NCI-H1417 treated with DMSO at 0.1 percent for 48 hours (cell line): Measurements from ENCODE around the gene AP1S2.
"Not testable (repeated sequence)": the region's sequence is repeated elsewhere in the genome, so short reads cannot be mapped to it uniquely, and the experiment has no call there.

Experiments used
- DNase-seq: peaks from one replicate; lab custom pipeline; 2025; lab: John Stamatoyannopoulos, UW

The AP1S2 gene

DNA sequence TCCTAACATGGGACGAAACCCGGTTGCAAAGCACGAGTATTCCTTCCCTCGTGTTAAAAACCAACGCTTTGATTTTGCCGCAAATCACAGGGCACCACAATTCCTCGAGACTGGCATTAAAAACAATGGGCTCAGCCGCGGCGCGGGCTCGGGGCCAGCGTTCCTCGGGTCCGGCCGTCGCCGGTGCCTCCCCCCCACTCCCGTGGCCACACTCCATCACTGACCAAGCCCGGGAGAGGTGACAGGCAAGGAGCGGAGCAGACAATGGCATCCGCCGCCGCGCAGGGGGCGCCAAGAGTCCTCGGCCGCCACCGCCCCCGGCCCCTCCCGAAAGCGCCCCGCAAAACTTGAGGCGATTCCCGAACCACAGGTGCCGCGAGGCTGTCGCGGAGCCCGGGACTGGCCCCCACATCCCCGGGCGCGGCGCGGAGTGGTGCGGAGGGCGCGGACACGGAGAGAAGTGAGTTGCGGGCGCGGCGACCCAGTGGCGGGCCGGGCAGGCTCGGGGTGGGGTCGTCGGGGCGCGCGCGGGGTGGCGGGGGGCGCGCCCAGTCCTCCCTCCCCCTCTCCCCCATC is 445 bp downstream of the AP1S2 start:
- DNase-seq, result no peak

DNA sequence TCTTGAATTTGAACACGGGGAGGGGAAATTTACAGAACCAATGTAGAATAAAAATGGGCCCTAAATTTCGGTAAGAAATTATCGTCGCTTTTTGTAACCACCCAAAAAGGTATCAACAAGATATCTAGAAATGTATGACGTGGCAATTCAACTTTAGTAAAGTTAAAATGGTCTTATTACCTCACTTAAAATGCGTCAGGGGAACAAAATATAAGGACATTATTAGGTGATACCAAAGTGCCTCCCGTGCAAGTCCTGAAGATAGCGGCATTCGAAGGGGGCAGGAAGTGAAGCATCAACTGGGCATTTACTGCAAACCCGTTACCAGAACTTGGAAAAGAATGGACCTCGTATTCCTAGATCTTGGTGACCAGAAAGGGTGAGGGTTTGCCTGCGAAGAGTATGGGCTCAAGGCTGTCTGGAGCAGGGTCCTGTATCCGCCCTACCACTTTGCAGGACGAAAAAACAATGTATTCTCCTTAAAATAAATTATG is 980 bp downstream of the AP1S2 start:
- no peak for DNase-seq

DNA sequence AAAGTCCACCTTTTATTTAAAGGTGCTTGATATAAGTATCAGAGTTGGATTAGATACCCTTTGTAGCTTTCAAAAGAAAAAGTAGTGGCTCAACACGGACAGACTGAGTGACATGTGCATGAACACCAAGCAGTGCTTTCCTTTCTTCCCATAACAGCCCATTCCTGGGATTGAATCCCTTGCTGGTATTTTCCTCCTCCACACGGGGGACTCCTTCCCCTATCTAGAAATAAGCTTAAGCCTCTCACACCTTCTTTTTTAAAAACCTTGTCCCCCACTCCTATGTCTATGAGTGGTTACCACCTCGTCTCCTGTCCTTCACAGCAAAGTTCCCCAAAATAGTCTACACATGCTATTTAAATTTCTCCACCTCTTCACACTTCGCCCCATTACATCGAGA is 5.1 kb downstream of the AP1S2 start:
- DNase-seq, result no peak

DNA sequence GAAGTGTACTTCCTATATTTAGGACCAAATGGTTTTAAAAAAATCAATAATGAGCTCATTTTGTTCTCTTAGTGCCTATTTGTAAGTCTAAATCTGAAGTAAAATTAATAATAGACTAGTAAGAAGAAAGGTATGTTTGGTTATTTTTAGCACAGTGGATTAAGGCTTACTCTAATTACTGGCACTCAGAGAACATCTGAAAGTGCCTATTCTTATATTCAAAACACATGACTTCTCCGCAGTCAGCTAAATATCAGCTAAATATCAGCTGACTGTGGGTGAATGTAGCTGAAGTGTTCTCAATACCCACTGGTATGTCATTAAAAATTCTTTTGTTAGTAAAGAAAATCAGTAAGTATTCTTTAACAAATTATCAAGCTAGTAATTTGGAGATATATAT is 6.0 kb downstream of the AP1S2 start:
- DNase-seq, result no peak

DNA sequence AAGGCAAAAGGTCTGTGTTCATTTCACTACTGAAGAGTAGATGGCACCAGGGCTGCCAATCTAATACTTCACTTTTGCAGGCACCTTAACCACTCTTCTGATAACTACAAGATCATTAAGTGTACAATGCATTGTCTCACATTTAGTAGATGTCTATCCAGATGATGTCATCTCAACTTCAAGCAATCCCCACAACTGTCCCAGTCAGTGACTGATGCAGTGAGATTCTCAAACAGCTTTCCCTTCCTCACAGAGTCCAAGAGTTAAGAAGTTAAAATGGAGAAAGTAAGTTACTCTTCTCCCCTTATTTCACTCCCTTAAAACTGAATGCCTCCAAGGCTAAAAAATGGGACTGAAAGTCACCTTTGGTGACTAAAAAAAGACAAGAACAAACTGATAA is 10.7 kb downstream of the AP1S2 start:
- no peak for DNase-seq

DNA sequence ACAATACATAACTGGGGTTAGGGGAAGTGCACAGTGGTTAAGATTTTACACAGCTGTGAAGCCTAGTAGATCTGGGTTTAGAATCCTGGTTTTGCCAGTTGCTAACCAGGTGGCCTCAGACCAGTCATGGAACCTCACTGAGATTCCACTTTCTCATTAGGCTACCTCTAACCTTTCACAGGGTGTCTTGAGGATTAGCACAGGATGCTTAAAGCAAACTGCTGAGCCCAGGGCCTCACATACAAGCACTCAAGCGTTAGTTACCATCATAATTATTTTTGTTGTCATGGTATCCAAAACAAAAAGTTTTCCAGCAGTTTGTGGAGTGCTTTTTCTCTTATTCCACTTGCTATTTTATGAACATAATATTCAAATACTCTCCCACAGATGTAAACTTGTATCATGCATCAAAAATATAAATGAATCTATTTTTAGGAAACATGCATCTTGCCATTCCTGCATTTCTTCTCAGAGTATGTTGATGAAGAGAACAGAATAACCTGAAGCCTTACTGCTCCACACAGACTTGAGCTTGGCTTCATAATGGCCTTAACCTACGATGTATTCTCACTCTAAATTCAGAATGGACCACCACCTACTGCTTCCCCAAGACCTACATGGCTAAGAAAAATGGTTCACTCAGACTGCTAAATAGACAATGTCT is 12.6 kb downstream of the AP1S2 start:
- DNase-seq, result no peak

DNA sequence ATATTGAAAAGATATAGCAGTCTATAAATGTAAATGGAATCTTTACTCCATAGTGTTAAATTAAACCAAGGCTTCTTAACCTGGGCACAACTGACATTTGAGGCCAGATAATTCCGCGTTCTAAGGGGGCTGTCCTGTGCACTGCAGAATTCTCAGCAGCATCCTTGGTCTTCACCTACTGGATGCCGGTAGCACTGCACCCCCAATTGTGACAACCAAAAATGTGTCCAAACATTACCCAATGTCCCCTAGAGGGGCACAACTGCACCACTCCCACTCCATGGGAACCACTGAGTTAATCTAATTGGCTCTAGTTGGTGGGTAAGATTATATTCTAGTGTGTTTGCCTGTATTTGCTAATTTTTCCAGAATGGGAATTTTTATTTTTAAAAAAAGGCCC is 16.6 kb downstream of the AP1S2 start:
- DNase-seq, result no peak

DNA sequence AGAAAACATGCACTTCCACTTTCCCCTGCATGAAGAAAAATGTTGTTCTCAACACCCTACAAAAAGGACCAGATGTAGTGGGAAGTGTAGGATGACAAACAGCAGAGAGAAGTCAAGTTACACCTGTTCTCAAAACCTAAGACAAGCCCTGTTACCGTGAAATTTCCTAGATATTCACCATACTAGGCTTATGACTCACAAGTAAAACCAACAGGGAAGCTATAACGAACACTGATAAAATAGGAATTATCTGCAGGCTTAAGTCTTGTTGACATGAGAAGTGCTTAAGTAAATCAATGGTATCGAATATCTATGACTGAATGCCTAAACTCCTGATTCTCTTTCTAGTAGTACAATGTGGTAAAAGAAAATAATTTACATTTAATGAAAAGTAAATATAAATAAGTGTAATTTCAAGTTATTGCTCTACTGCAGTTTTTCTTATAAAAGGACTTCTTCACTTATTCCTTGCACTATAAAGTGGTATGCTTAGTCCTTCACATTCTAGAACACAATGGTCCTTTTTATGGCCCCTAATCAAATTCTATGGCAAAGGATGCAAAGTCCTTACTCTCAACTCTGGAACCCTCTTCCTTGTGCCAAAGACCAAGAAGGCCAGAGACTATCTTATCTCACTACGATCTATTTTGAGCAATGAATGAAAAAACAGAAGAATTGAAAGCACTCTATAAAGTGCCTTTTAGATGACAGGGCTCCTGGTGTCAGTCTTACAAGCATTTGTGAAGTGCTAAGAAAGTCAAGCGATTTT is 19.6 kb downstream of the AP1S2 start:
- DNase-seq, result no peak

DNA sequence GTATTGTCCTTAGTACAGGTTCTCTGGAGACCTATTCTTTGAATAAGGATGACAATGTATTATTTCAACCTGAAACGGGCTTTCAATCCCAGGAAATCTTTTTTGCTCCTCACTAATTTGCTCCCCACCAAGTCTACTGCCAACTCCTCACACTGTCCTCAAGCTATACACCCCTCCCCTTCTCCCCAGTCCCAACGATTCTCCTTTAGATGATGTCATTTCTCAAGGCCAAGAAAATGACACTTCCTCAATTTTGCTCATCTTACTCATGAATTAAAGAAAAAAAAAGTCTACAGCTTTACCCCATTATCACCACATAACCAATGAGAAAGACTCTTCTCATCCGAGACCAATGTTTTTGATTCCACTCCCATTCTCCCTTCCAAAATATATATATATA is 20.6 kb downstream of the AP1S2 start:
- no peak for DNase-seq

DNA sequence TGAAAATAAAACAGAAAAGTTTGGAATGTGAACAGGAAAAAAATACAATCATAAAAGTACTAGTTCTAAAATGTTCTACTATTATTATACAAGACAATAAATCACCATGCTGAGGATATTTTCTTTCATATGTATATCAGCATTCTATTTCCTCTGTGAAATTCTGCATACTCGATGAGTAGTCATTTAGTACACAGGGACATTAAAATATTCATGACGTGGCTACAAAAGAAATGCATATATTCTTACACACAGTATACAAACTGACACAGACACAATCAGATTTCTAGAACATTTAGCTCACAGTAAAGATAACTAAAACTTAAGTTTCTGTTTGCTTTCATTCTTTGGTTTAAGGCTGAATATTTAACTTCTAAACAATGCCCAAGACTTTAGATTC is 23.3 kb downstream of the AP1S2 start:
- DNase-seq, result not testable (repeated sequence)

DNA sequence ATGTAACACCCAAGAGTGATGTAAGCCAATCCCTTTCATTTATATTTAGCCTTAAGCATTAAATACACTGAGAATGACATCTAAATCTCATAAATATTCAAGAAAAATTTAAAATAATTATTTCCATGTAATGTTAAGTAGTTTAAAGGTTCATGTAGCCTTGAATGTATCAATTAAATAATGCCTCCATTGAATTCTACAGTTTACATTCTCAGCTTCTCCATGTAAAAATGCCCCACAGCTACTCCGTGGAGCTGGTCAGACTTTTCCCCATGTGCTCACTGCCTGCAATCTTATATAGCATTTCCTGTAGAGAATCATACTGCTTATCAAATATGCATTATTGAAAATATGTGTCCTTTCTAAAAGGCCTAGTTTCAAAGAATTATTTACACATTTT is 25.4 kb downstream of the AP1S2 start:
- DNase-seq, result no peak

DNA sequence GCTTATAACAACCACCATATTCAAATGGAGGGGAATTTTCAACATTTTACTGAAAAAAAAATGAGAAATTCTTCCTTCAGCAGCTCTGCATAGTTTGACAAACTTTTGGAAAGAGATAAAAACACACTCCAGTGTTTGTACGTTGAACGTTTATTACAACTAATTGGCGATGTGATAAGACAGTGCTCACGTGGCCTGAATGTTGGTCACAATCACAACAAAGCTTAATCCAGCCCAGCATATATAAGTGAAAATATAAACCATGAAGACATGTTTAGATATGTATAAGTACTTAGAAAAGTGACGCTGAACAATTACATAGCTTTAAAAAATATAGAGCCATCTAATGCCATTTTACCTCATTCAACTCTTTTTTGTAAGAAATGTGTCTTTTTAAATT is 28.7 kb downstream of the AP1S2 start:
- no peak for DNase-seq

DNA sequence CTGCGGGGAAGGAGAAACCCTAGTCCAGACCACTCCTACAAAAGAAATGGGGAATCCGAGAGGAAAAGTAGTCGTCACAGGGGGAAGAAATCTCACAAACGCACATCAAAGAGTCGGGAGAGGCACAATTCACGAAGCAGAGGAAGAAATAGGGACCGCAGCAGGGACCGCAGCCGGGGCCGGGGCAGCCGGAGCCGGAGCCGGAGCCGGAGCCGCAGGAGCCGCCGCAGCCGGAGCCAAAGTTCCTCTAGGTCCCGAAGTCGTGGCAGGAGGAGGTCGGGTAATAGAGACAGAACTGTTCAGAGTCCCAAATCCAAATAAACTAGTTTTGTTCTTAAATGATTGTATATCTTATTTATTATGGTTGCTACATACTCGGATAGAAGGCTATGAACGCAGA is 31.7 kb downstream of the AP1S2 start:
- no peak for DNase-seq

DNA sequence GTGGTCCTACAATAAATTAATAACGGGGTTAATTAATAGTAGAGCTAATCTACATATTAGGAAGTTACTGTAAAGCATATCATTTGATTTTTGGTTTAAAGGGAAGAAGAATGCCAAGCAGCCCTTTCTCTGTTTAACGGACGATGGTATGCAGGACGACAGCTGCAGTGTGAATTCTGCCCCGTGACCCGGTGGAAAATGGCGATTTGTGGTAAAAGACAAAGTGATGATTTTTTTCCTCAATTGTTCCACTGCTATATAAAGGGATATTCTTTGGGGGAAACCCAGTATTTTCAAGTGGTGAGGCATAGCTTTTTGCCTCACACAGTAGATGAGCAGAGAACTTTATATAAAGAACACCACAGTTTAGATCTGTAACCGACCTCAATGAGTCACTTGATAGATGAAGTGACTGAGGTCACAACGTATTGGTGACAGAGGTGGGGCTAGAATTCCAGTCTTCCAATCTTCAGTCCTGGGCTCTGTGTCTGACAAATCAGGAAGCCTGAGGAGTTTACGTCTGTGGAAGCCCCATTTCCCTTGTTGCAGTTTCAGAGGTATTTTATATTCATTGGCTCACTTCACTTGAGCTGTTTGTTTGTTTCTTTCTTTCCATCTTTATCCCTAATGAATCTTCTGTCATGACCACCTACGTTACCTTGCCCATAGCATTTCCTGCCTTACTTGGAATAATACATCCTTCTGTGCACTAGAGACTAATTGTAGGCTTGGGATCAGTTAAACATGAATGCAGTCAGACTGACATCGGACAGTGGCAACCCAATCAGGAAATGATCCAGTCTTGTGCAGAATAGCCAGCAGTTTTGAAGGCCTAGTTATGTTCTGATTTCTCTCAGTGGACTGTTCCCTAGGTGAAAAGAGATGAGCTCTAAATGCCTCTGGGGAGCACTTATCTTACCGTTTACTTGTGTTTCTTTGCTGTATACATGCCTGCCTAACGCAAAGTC is 34.2 kb downstream of the AP1S2 start:
- no peak for DNase-seq

DNA sequence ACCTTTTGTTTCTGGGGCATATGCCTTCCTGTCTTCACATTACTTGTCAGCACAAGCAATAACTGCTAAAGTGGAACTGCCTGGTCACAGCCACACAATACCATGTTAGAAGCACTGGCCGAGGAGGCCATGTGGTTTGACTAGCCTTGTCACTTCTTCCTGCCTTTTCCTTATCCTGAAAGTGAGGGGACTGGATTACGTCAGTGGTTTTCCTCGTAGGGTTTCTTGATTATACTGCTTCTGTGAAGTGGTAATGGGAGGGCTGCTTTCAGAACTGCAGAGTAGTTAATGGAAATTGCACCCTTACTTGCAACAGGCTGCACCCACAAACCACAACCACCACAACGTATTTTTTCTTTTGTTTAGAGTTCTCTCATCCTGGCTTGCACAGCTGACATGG is 37.7 kb downstream of the AP1S2 start:
- no peak for DNase-seq

DNA sequence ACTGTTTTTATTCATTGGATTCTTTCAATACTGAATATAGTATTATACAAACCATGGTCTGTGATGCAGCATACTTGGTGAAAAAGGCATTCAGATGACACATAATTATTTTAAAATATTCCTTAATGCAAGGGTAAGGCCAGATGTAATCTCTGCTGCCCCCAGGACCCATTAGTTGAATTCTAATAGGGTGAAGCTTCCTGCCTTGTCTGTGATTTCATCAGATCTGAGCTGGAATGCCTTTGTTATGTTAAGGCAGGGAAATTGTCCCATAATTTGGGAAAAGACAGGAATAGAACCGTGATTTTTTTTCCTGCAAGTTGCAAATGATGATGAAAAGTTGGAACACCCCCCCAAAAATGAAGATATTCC is 38.2 kb downstream of the AP1S2 start:
- no peak for DNase-seq

DNA sequence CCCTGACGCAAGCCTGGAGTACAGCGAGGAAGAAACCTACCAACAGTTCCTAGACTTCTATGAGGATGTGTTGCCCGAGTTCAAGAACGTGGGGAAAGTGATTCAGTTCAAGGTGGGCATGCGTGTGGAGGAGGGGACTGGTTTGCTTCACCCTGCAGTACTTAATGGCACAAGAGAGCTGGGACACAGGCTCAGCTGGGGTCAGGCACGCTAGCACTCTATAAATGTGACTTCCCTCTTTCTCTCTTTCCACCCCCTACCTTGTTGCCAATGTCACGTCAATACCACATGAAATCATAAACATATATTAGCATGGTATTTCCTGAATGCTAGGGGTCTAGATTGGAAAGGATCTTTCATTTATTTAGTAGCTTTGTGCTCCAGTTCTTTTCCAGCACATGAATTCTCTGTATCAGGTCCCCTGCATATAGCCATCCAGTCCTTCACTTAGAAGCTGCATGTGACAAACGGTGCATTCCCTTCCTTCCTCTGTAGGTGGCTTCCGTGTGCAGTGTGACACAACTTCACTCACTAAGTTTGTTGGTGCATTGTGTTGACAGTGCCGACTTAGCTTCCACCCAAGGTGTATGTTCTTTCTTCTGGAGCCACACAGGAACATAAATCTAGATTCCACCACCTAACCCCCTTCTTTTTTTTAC is 38.7 kb downstream of the AP1S2 start:
- DNase-seq, result no peak

DNA sequence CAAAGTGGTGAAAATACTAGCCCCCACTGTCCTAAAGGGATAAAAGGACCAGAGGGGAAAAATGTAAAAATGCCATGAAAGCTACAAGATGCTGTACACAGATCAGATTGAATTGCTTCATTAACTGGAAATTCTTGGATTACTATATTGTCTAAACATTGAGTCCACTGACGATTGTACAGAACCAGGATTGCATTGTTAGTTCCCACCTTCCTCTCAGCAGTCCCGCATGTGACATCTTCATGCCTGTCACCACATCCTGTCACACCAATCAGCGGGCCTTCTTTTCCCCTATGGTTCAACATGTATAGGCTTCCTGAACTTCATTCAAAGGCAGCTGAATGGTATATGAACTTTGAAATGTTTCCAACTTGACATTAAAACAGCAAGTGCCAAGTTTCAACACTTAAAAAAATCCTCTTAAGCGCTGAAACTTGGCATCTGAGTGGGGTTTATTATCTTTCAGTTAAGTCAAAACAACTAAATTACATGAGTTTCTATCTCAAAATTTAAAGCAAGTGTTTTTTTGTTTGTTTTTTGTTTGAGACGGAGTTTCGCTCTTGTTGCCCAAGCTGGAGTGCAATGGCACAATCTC is 39.7 kb downstream of the AP1S2 start:
- DNase-seq, result no peak

DNA sequence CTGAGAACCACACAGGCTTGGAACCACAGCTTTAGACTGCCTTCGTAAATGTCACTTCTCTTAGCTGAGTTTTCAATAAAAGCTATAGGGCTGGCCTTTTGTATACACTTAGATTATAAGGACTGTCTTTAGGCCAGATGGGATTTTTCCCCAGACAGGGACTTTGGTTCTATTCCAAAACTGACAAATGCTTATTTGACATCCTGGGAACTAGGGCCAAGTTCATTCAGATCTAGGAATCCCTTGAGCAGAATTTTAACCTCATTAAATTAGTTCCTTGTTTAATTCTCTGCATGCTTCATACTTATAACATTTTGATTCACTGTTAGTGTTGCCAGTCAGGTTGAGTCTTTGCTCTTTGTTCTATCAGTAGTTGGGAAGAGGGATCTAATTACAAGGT is 41.2 kb downstream of the AP1S2 start:
- no peak for DNase-seq

DNA sequence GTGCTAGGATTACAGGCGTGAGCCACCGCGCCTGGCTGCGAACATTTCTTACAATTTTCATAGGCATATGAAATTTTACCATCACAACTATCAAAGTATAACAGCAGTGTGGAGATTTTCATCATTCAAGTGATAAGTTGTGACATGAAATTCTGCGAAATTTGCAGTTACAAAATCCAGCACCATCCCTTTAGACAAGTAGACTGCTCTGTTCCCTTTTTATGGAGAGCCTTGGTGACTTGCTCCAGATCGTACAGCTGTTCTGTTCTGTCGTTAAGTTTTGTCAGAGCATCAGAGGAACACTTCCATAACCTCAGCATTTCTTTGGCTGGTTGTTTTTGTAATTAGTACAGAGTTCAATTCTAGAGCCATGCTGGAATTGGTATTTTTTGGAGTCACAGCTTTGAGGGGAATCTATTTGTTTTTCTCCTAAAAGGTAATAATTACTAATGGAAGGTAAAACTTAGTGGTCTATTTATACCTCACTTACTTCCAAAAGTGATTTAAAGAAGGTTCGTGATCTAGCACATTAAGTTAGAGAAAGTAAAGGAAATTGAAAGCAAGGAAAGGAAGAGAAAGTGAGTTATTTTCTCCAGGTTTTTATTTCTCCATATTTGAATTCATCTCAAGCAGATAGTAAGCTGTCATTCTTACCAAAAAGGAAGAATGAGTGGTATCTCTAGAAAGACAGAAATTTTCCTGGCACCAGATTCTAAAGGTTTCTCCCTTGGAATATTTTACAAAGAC is 42.2 kb downstream of the AP1S2 start:
- DNase-seq, result no peak

DNA sequence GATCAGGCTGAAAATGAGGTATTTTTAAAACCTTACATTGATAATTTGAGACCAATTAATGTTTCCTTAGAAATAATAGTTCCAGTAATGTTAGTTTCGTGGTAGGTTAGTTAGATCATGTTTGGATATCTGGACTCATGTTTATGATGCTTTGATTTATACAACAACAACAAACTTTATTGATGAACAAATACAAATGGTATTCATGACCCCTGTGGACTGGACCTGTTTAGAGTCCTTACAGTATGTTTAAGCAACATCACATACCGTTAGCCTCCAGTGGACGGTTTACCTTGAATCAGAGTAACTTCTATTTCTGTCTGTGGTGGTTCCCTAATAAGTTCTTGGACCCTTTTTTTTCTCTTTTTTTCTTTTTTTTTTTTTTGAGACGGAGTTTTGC is 46.4 kb downstream of the AP1S2 start:
- no peak for DNase-seq
